Fibroblast of lung (primary cell): ENCODE data around the gene ZBTB32. TPM values are rescaled to one million over a fixed set of nuclear protein-coding genes. Genes with fewer than 3 reads are reported as not detected.

Experiments
- DNase-seq, 2 donors: peaks; one replicate each; pipeline versions ENCODE4 v3.0.0 to v3.0.0-alpha.2; 2010; ENCODE audit warnings: low read depth in 2 of 2
- H2AFZ ChIP-seq: 2 replicates; pipeline ENCODE4 v1.5.1; 2012; ENCODE audit warnings: low read length, control low read depth, inconsistent platforms
- H3K27ac ChIP-seq: 2 replicates; pipeline ENCODE4 v1.5.1; 2011; ENCODE audit warnings: low read length, control low read depth; ENCODE audit not compliant: insufficient read depth
- H3K27me3 ChIP-seq: 2 replicates; pipeline ENCODE4 v1.5.1; 2011; ENCODE audit warnings: mild to moderate bottlenecking, low read length; ENCODE audit not compliant: control insufficient read depth, insufficient read depth
- H3K36me3 ChIP-seq: 2 replicates; pipeline ENCODE4 v1.5.1; 2011; ENCODE audit warnings: low read length; ENCODE audit not compliant: control insufficient read depth, insufficient read depth
- H3K4me1 ChIP-seq: 2 replicates; pipeline ENCODE4 v1.5.1; 2011; ENCODE audit warnings: low read length; ENCODE audit not compliant: control insufficient read depth, insufficient read depth; ENCODE audit errors: extremely low read depth
- H3K4me2 ChIP-seq: 2 replicates; pipeline ENCODE4 v1.5.1; 2011; ENCODE audit warnings: low read length, control low read depth; ENCODE audit not compliant: insufficient read depth; ENCODE audit errors: extremely low read depth
- H3K4me3 ChIP-seq, 4 experiments: fragments of 200-600 bp in 1 of 4; sonication (generic) in 1 of 4; replicated peaks in 1 of 4; 2 replicates each; pipeline ENCODE4 v1.5.1; 2011 to 2016; ENCODE audit warnings: low read length in 4 of 4, low read depth in 3 of 4, mild to moderate bottlenecking in 3 of 4, control low read depth in 2 of 4, inconsistent platforms in 1 of 4, mixed read lengths in 1 of 4; ENCODE audit not compliant: insufficient read depth in 1 of 4; ENCODE audit errors: control extremely low read depth in 1 of 4
- H3K79me2 ChIP-seq: 2 replicates; pipeline ENCODE4 v1.5.1; 2012; ENCODE audit warnings: mild to moderate bottlenecking, low read length, inconsistent platforms; ENCODE audit not compliant: control insufficient read depth, insufficient read depth
- H3K9ac ChIP-seq: 2 replicates; pipeline ENCODE4 v1.5.1; 2011; ENCODE audit warnings: mild to moderate bottlenecking, low read length, control low read depth; ENCODE audit not compliant: insufficient read depth
- H3K9me3 ChIP-seq: 2 replicates; pipeline ENCODE4 v1.5.1; 2012; ENCODE audit warnings: low read depth, low read length; ENCODE audit not compliant: control insufficient read depth, insufficient read depth
- H4K20me1 ChIP-seq: 2 replicates; pipeline ENCODE4 v1.5.1; 2011; ENCODE audit warnings: low read length; ENCODE audit not compliant: control insufficient read depth, insufficient read depth; ENCODE audit errors: extremely low read depth
- EZH2 ChIP-seq: IDR thresholded peaks from 2 replicates; pipeline ENCODE4 v1.5.1; 2012; ENCODE audit warnings: low read length, control low read depth, mild to moderate bottlenecking; ENCODE audit errors: missing control alignments
- polyA plus RNA-seq, 2 donors: library from polyadenylated mRNA; depleted of rRNA in 1 of 2; stranded (reverse) in 1 of 2; unstranded in 1 of 2; fragments of >200 nt; gene quantifications; 2 replicates each; pipeline ENCODE4 v1.2.1, GENCODE V29; 2011 to 2012; ENCODE audit warnings: missing spikeins in 1 of 2
- total RNA-seq: library from RNA; depleted of rRNA; stranded (reverse); fragments of >200 nt; gene quantifications from 2 replicates; pipeline ENCODE4 v1.2.1, GENCODE V29; 2014
- TF ChIP-seq, protein P1 (sequence below), 2 donors: IDR thresholded peaks in 1 of 2; conservative IDR thresholded peaks in 1 of 2; 1 replicate in 1 of 2; 2 replicates in 1 of 2; pipeline ENCODE4 v1.5.1; 2011 to 2012; ENCODE audit warnings: low read length in 2 of 2, control low read depth in 1 of 2, inconsistent platforms in 1 of 2, low read depth in 1 of 2, mild to moderate bottlenecking in 1 of 2

The ZBTB32 gene
- total and polyA plus RNA-seq, 2 donors (not counting 1 experiment from before 2014, with no cell fraction given) = not detected

DNA sequence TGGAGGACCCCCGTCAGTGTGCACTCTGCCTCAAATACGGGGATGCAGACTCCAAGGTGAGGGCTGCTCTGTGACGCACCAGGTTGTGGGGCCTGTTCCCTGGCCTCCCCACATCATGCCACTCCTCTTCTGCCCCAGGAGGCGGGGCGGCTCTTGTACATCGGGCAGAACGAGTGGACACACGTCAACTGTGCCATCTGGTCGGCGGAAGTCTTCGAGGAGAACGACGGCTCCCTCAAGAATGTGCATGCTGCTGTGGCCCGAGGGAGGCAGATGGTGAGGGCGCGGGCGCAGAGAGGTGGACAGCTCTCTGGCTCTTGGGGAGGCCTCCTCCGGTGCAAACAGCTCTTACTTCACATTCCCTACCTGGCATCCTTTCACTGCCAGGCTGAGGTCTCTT, 24.7 kb downstream of the ZBTB32 start:
- TF ChIP-seq, protein P1, sequence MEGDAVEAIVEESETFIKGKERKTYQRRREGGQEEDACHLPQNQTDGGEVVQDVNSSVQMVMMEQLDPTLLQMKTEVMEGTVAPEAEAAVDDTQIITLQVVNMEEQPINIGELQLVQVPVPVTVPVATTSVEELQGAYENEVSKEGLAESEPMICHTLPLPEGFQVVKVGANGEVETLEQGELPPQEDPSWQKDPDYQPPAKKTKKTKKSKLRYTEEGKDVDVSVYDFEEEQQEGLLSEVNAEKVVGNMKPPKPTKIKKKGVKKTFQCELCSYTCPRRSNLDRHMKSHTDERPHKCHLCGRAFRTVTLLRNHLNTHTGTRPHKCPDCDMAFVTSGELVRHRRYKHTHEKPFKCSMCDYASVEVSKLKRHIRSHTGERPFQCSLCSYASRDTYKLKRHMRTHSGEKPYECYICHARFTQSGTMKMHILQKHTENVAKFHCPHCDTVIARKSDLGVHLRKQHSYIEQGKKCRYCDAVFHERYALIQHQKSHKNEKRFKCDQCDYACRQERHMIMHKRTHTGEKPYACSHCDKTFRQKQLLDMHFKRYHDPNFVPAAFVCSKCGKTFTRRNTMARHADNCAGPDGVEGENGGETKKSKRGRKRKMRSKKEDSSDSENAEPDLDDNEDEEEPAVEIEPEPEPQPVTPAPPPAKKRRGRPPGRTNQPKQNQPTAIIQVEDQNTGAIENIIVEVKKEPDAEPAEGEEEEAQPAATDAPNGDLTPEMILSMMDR (conservative IDR thresholded peaks at IDR 0.05 in 1 of 2, IDR thresholded peaks at IDR 0.05 in 1 of 2; ENCODE audit: low read depth in 1 of 2, low read length in 2 of 2) = no peak
- no peak for TF ChIP-seq EZH2
- Histone ChIP-seq H3K79me2 (no peaks in the 10 kb centered on the region), H3K4me1 (no peaks in the 10 kb centered on the region), H4K20me1 (no peaks in the 10 kb centered on the region), H3K27me3 (no peaks in the 10 kb centered on the region), H3K4me2 (no peak overlapping the region), H2AFZ (no peak overlapping the region), H3K36me3 (peaks cover 59% of the 10 kb centered on the region), H3K27ac (no peak overlapping the region), H3K9ac (no peak overlapping the region), H3K9me3 (no peaks in the 10 kb centered on the region), H3K4me3 (no peak overlapping the region)
- no peak for DNase-seq

DNA sequence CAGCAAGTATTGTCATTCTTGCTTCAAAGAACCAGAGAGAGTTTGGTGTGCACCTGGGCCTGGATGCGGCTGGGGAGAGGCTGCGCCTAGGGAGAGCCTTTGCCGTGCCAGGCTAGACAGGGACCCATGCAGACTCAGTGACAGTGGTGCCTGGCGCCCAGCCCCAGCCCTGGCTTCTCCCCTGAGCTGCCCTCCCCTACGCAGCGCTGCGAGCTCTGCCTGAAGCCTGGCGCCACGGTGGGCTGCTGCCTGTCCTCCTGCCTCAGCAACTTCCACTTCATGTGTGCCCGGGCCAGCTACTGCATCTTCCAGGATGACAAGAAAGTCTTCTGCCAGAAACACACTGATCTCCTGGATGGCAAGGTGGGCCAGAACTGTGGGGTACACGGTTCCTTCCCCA, 25.4 kb downstream of the ZBTB32 start:
- H3K4me3 ChIP-seq = no peak overlapping the region

DNA sequence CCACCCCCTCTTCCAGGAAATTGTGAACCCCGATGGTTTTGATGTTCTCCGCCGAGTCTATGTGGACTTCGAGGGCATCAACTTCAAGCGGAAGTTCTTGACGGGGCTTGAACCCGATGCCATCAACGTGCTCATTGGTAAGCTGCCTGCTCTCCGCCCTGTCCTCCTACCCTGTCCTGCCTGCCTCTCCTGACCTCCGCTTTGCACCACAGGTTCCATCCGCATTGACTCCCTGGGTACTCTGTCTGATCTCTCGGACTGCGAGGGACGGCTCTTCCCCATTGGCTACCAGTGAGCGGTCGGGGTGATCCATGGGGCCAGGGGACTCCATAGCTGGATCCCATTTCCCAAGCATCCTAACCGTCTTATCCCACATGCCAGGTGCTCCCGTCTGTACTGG, 26.0 kb downstream of the ZBTB32 start:
- no peaks in the 10 kb centered on the region for H3K79me2 ChIP-seq
- H3K36me3 ChIP-seq = peaks cover 60% of the 10 kb centered on the region

More for the DNA sequence above, 25.4 kb downstream of the ZBTB32 start:
- H3K9me3 ChIP-seq = no peaks in the 10 kb centered on the region
- no peaks in the 10 kb centered on the region for H3K4me1 ChIP-seq
- H3K27me3 ChIP-seq = no peaks in the 10 kb centered on the region
- H2AFZ ChIP-seq = no peak overlapping the region
- H3K27ac ChIP-seq = no peak overlapping the region
- no peaks in the 10 kb centered on the region for H4K20me1 ChIP-seq
- H3K4me2 ChIP-seq = no peak overlapping the region
- H3K9ac ChIP-seq = no peak overlapping the region
- peaks cover 57% of the 10 kb centered on the region for H3K36me3 ChIP-seq
- DNase-seq = no peak
- TF ChIP-seq, protein P1 (conservative IDR thresholded peaks at IDR 0.05 in 1 of 2, IDR thresholded peaks at IDR 0.05 in 1 of 2; ENCODE audit: low read depth in 1 of 2, low read length in 2 of 2) = no peak
- no peak for TF ChIP-seq EZH2
- no peaks in the 10 kb centered on the region for H3K79me2 ChIP-seq

More for the DNA sequence above, 26.0 kb downstream of the ZBTB32 start:
- Histone ChIP-seq H3K4me1 (no peaks in the 10 kb centered on the region), H3K9me3 (no peaks in the 10 kb centered on the region), H2AFZ (no peak overlapping the region), H3K27me3 (no peaks in the 10 kb centered on the region), H3K4me2 (no peak overlapping the region), H4K20me1 (no peaks in the 10 kb centered on the region), H3K27ac (no peak overlapping the region), H3K9ac (no peak overlapping the region), H3K4me3 (no peak overlapping the region)
- DNase-seq = no peak
- no peak for TF ChIP-seq EZH2
- TF ChIP-seq, protein P1 (conservative IDR thresholded peaks at IDR 0.05 in 1 of 2, IDR thresholded peaks at IDR 0.05 in 1 of 2; ENCODE audit: low read depth in 1 of 2, low read length in 2 of 2) = no peak
